HepG2 (cell line): ENCODE measurements around the gene IFT88. TPM values are rescaled to one million over a fixed set of nuclear protein-coding genes. Genes with fewer than 3 reads are reported as not detected.

Experiments used
- CAMTA2 ChIP-seq: sonication (generic); formaldehyde crosslinking; IDR thresholded peaks from 2 replicates; pipeline ENCODE4 v1.4.0; 2020; ENCODE audit warnings: mild to moderate bottlenecking, missing genetic modification reagents, borderline replicate concordance
- DPF2 ChIP-seq: sonication (generic); formaldehyde crosslinking; IDR thresholded peaks from 2 replicates; pipeline ENCODE4 v1.4.0; 2020; ENCODE audit warnings: mild to moderate bottlenecking, low read depth, missing genetic modification reagents, borderline replicate concordance
- JUN ChIP-seq: sonication (generic); formaldehyde crosslinking; IDR thresholded peaks from 2 replicates; pipeline ENCODE4 v1.4.0; 2020; ENCODE audit warnings: mild to moderate bottlenecking, missing genetic modification reagents
- PRMT3 ChIP-seq: sonication (generic); formaldehyde crosslinking; IDR thresholded peaks from 2 replicates; pipeline ENCODE4 v1.8.1; 2022; ENCODE audit warnings: low read depth, mild to moderate bottlenecking, moderate library complexity, missing genetic modification reagents, borderline replicate concordance
- RFX5 ChIP-seq: IDR thresholded peaks from 2 replicates; pipeline ENCODE4 v1.6.1; 2011; ENCODE audit warnings: low read depth, low read length, improper control_type of control experiment
- SMYD3 ChIP-seq: sonication (generic); formaldehyde crosslinking; IDR thresholded peaks from 2 replicates; pipeline ENCODE4 v1.8.1; 2023; ENCODE audit warnings: mild to moderate bottlenecking, missing genetic modification reagents
- ZEB1 ChIP-seq: IDR thresholded peaks from 2 replicates; pipeline ENCODE4 v1.6.1; 2012; ENCODE audit warnings: mild to moderate bottlenecking, low read depth, inconsistent platforms; ENCODE audit not compliant: insufficient replicate concordance
- ZNF7 ChIP-seq: IDR thresholded peaks from 2 replicates; pipeline ENCODE4 v1.6.1; 2016; ENCODE audit warnings: missing biosample characterization, missing genetic modification reagents
- polyA plus RNA-seq, 8 experiments: library from polyadenylated mRNA; depleted of rRNA in 3 of 8; stranded (reverse) in 7 of 8; unstranded in 1 of 8; fragments of >200 nt; fragmentation: Illumina TruSeq in 4 of 8; extraction: Trizol in 4 of 8; gene quantifications; 2 replicates each; pipeline versions ENCODE4 v1.2.1 to v1.2.3, GENCODE V29; 2011 to 2016; ENCODE audit warnings: low read depth in 4 of 8, missing spikeins in 1 of 8, mixed read lengths in 1 of 8; ENCODE audit not compliant: insufficient read depth in 1 of 8
- total RNA-seq, 5 experiments: library from RNA; depleted of rRNA; stranded (reverse); fragments of >200 nt; fragmentation: Illumina TruSeq; extraction: Trizol; gene quantifications; 2 replicates each; pipeline ENCODE4 v1.2.3, GENCODE V29; 2016; ENCODE audit warnings: low read depth in 1 of 5
- TF ChIP-seq, protein P1 (sequence below), 2 experiments: fragments of 450-650 bp in 1 of 2; sonication (generic) in 1 of 2; formaldehyde crosslinking in 1 of 2; IDR thresholded peaks; 2 replicates each; pipeline versions ENCODE4 v1.6.1 to v1.8.0; 2016 to 2022; ENCODE audit warnings: antibody characterized with exemption in 1 of 2, mild to moderate bottlenecking in 1 of 2, missing genetic modification reagents in 1 of 2
- TF ChIP-seq, protein P2 (sequence below): sonication (generic); formaldehyde crosslinking; IDR thresholded peaks from 2 replicates; pipeline ENCODE4 v1.4.0; 2020; ENCODE audit warnings: mild to moderate bottlenecking, missing genetic modification reagents
- TF ChIP-seq, protein P3 (sequence below): sonication (generic); formaldehyde crosslinking; IDR thresholded peaks from 2 replicates; pipeline ENCODE4 v1.4.0; 2020; ENCODE audit warnings: mild to moderate bottlenecking, missing genetic modification reagents

The IFT88 gene
- total and polyA plus RNA-seq, 2 of the 13 experiments (the other 11 are each of a cell fraction or from before 2014, with no cell fraction given): 8.4 to 19.9 TPM

DNA sequence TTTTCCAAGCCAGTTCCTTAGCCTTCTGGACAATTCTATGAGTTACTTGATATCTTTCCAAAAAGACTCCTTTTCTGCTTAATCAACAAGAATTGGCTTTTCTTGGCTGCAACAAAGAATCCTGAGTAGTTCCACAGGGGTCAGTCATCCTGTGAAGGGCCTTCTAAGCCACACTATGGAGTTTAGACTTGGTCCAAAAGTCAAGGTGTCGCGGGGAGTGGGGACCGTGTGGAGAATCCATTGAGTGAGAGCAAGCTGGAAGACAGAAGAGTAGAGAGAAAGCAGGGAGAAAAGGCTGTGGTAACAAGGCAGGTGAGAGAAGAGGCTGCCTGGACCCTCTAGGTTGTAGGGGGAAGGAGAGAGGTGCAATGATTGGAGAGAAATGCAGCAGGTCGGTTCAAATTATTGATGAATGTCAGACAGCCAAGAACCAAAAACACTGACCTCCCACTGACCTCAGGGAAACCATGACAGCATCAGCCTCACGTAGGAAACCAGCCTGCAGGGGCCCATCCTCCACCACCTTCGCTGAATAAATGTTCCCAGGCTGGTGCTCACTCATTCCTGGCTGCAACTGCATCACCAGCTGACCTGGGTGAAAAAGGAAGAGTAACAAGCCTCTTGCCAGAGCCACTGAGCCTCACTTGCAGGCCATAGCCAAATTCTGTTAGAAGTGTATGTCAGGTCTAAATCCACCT, 7.1 kb upstream of the IFT88 start (continued):
- TF ChIP-seq, protein P1, sequence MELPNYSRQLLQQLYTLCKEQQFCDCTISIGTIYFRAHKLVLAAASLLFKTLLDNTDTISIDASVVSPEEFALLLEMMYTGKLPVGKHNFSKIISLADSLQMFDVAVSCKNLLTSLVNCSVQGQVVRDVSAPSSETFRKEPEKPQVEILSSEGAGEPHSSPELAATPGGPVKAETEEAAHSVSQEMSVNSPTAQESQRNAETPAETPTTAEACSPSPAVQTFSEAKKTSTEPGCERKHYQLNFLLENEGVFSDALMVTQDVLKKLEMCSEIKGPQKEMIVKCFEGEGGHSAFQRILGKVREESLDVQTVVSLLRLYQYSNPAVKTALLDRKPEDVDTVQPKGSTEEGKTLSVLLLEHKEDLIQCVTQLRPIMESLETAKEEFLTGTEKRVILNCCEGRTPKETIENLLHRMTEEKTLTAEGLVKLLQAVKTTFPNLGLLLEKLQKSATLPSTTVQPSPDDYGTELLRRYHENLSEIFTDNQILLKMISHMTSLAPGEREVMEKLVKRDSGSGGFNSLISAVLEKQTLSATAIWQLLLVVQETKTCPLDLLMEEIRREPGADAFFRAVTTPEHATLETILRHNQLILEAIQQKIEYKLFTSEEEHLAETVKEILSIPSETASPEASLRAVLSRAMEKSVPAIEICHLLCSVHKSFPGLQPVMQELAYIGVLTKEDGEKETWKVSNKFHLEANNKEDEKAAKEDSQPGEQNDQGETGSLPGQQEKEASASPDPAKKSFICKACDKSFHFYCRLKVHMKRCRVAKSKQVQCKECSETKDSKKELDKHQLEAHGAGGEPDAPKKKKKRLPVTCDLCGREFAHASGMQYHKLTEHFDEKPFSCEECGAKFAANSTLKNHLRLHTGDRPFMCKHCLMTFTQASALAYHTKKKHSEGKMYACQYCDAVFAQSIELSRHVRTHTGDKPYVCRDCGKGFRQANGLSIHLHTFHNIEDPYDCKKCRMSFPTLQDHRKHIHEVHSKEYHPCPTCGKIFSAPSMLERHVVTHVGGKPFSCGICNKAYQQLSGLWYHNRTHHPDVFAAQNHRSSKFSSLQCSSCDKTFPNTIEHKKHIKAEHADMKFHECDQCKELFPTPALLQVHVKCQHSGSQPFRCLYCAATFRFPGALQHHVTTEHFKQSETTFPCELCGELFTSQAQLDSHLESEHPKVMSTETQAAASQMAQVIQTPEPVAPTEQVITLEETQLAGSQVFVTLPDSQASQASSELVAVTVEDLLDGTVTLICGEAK (IDR thresholded peaks at IDR 0.05): no peak
- TF ChIP-seq, protein P1 (CRISPR knock-in tag; IDR thresholded peaks at IDR 0.05): no peak
- TF ChIP-seq CAMTA2 (CRISPR knock-in tag) (no peak), ZNF7 (CRISPR knock-in tag) (no peak), JUN (0 out of 2 replicates have a peak, but pooled peaks have one; percentile 30), RFX5 (no peak), DPF2 (CRISPR knock-in tag) (no peak), PRMT3 (CRISPR knock-in tag) (no peak), ZEB1 (no peak), SMYD3 (no peak)
- TF ChIP-seq, protein P2, sequence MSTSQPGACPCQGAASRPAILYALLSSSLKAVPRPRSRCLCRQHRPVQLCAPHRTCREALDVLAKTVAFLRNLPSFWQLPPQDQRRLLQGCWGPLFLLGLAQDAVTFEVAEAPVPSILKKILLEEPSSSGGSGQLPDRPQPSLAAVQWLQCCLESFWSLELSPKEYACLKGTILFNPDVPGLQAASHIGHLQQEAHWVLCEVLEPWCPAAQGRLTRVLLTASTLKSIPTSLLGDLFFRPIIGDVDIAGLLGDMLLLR (CRISPR knock-in tag): no peak
- TF ChIP-seq, protein P3, sequence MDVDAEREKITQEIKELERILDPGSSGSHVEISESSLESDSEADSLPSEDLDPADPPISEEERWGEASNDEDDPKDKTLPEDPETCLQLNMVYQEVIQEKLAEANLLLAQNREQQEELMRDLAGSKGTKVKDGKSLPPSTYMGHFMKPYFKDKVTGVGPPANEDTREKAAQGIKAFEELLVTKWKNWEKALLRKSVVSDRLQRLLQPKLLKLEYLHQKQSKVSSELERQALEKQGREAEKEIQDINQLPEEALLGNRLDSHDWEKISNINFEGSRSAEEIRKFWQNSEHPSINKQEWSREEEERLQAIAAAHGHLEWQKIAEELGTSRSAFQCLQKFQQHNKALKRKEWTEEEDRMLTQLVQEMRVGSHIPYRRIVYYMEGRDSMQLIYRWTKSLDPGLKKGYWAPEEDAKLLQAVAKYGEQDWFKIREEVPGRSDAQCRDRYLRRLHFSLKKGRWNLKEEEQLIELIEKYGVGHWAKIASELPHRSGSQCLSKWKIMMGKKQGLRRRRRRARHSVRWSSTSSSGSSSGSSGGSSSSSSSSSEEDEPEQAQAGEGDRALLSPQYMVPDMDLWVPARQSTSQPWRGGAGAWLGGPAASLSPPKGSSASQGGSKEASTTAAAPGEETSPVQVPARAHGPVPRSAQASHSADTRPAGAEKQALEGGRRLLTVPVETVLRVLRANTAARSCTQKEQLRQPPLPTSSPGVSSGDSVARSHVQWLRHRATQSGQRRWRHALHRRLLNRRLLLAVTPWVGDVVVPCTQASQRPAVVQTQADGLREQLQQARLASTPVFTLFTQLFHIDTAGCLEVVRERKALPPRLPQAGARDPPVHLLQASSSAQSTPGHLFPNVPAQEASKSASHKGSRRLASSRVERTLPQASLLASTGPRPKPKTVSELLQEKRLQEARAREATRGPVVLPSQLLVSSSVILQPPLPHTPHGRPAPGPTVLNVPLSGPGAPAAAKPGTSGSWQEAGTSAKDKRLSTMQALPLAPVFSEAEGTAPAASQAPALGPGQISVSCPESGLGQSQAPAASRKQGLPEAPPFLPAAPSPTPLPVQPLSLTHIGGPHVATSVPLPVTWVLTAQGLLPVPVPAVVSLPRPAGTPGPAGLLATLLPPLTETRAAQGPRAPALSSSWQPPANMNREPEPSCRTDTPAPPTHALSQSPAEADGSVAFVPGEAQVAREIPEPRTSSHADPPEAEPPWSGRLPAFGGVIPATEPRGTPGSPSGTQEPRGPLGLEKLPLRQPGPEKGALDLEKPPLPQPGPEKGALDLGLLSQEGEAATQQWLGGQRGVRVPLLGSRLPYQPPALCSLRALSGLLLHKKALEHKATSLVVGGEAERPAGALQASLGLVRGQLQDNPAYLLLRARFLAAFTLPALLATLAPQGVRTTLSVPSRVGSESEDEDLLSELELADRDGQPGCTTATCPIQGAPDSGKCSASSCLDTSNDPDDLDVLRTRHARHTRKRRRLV (CRISPR knock-in tag): no peak
